IPS DF 6.9 (cell line): ENCODE measurements around the gene PCDH19.

Experiments used
- DNase-seq: peaks from one replicate; pipeline ENCODE4 v3.0.0-alpha.2; 2013; ENCODE audit warnings: low read depth, low spot score
- H3K27ac ChIP-seq: one replicate; pipeline ENCODE4 v1.5.1; 2013; ENCODE audit warnings: low read length, control low read depth
- H3K27me3 ChIP-seq: 2 replicates; pipeline ENCODE4 v1.6.1; 2013; ENCODE audit warnings: mild to moderate bottlenecking, low read length; ENCODE audit not compliant: control insufficient read depth, insufficient read depth
- H3K36me3 ChIP-seq: 2 replicates; pipeline ENCODE4 v1.6.1; 2013; ENCODE audit warnings: low read length; ENCODE audit not compliant: control insufficient read depth, insufficient read depth
- H3K4me1 ChIP-seq: 2 replicates; pipeline ENCODE4 v1.6.1; 2013; ENCODE audit warnings: low read length; ENCODE audit not compliant: control insufficient read depth, insufficient read depth
- H3K4me3 ChIP-seq: 2 replicates; pipeline ENCODE4 v1.5.1; 2013; ENCODE audit warnings: mild to moderate bottlenecking, low read length
- H3K9me3 ChIP-seq: 2 replicates; pipeline ENCODE4 v1.6.1; 2013; ENCODE audit warnings: low read length, inconsistent platforms; ENCODE audit not compliant: control insufficient read depth, insufficient read depth
- WGBS: extraction: QIAGEN DNeasy Blood & Tissue Kit; methylation state at CpG from one replicate; pipeline ENCODE4 v1.1.7; 2013; ENCODE audit warnings: mixed read lengths, missing lambda C conversion rate; ENCODE audit not compliant: insufficient read length, insufficient coverage; 5-methylcytosine and 5-hydroxymethylcytosine counted together

Gene PCDH19

GRCh38 chrX:100404851-100405250 lies 5.2 kb downstream of the PCDH19 start:
- peaks cover 62% of the 10 kb centered on the region for H3K27me3 ChIP-seq
- no CpG with 5 or more reads among the region's 3 CpGs for WGBS
- H3K4me1 ChIP-seq, result 0 out of 2 replicates have a peak, but pooled peaks cover 2% of the 10 kb centered on the region
- no peak for DNase-seq
- H3K36me3 ChIP-seq, result no peaks in the 10 kb centered on the region
- no peak overlapping the region for H3K27ac ChIP-seq
- H3K4me3 ChIP-seq, result no peak overlapping the region
- H3K9me3 ChIP-seq, result no peaks in the 10 kb centered on the region; the same call in 1 of the 2 replicates

GRCh38 chrX:100395781-100396180 lies 14.3 kb downstream of the PCDH19 start:
- DNase-seq, result no peak
- no peak overlapping the region for H3K27ac ChIP-seq
- H3K4me1 ChIP-seq, result no peaks in the 10 kb centered on the region
- H3K27me3 ChIP-seq, result peaks cover 20% of the 10 kb centered on the region
- no peak overlapping the region for H3K4me3 ChIP-seq
- no CpG with 5 or more reads among the region's 6 CpGs for WGBS
- H3K9me3 ChIP-seq, result no peaks in the 10 kb centered on the region
- no peaks in the 10 kb centered on the region for H3K36me3 ChIP-seq

- Histone ChIP-seq H3K9me3 (no peaks in the 10 kb centered on the region), H3K27me3 (no peaks in the 10 kb centered on the region), H3K4me1 (no peaks in the 10 kb centered on the region), H3K36me3 (no peaks in the 10 kb centered on the region), H3K4me3 (no peak overlapping the region), H3K27ac (no peak overlapping the region)
- no peak for DNase-seq
- WGBS, result no CpG with 5 or more reads among the region's 3 CpGs
These were observed 28.5 kb downstream of the PCDH19 start for GRCh38 chrX:100381619-100382018.

GRCh38 chrX:100379388-100379986 lies 30.6 kb downstream of the PCDH19 start:
- no peak overlapping the region for H3K4me3 ChIP-seq
- no peaks in the 10 kb centered on the region for H3K36me3 ChIP-seq
- DNase-seq, result no peak
- WGBS, result no CpG with 5 or more reads among the region's 7 CpGs
- H3K27me3 ChIP-seq, result no peaks in the 10 kb centered on the region
- no peaks in the 10 kb centered on the region for H3K9me3 ChIP-seq
- no peaks in the 10 kb centered on the region for H3K4me1 ChIP-seq
- no peak overlapping the region for H3K27ac ChIP-seq

GRCh38 chrX:100377826-100378225 lies 32.2 kb downstream of the PCDH19 start:
- H3K27me3 ChIP-seq, result no peaks in the 10 kb centered on the region
- no peak for DNase-seq
- H3K36me3 ChIP-seq, result no peaks in the 10 kb centered on the region
- H3K27ac ChIP-seq, result no peak overlapping the region
- WGBS, result no CpG with 5 or more reads among the region's 5 CpGs
- H3K9me3 ChIP-seq, result no peaks in the 10 kb centered on the region
- no peaks in the 10 kb centered on the region for H3K4me1 ChIP-seq
- no peak overlapping the region for H3K4me3 ChIP-seq

- no peak overlapping the region for H3K27ac ChIP-seq
- H3K36me3 ChIP-seq, result no peaks in the 10 kb centered on the region
- no peaks in the 10 kb centered on the region for H3K9me3 ChIP-seq
- no peaks in the 10 kb centered on the region for H3K4me1 ChIP-seq
- DNase-seq, result no peak
- no peak overlapping the region for H3K4me3 ChIP-seq
- H3K27me3 ChIP-seq, result no peaks in the 10 kb centered on the region
These were observed 33.5 kb downstream of the PCDH19 start for GRCh38 chrX:100376576-100376975.

- H3K27me3 ChIP-seq, result no peaks in the 10 kb centered on the region
- H3K4me1 ChIP-seq, result no peaks in the 10 kb centered on the region
- H3K36me3 ChIP-seq, result no peaks in the 10 kb centered on the region
- no peak overlapping the region for H3K4me3 ChIP-seq
- no peak for DNase-seq
- H3K27ac ChIP-seq, result no peak overlapping the region
- no peaks in the 10 kb centered on the region for H3K9me3 ChIP-seq
- no CpG with 5 or more reads among the region's 2 CpGs for WGBS
These were observed 36.4 kb downstream of the PCDH19 start for GRCh38 chrX:100373673-100374072.

GRCh38 chrX:100368167-100368566 lies 41.9 kb downstream of the PCDH19 start:
- no peak overlapping the region for H3K4me3 ChIP-seq
- DNase-seq, result no peak
- no peaks in the 10 kb centered on the region for H3K36me3 ChIP-seq
- H3K27me3 ChIP-seq, result no peaks in the 10 kb centered on the region
- H3K4me1 ChIP-seq, result no peaks in the 10 kb centered on the region; the same call in 1 of the 2 replicates
- no peaks in the 10 kb centered on the region for H3K9me3 ChIP-seq
- no peak overlapping the region for H3K27ac ChIP-seq

GRCh38 chrX:100363896-100364295 lies 46.2 kb downstream of the PCDH19 start:
- Histone ChIP-seq H3K9me3 (no peaks in the 10 kb centered on the region), H3K4me1 (no peaks in the 10 kb centered on the region; the same call in 1 of the 2 replicates), H3K27me3 (no peaks in the 10 kb centered on the region), H3K27ac (no peak overlapping the region), H3K4me3 (no peak overlapping the region), H3K36me3 (no peaks in the 10 kb centered on the region)
- no peak for DNase-seq
- no CpG with 5 or more reads among the region's 3 CpGs for WGBS

GRCh38 chrX:100358766-100359165 lies 51.3 kb downstream of the PCDH19 start:
- Histone ChIP-seq H3K27ac (no peak overlapping the region), H3K4me3 (no peak overlapping the region), H3K4me1 (no peaks in the 10 kb centered on the region), H3K9me3 (no peaks in the 10 kb centered on the region), H3K27me3 (no peaks in the 10 kb centered on the region), H3K36me3 (no peaks in the 10 kb centered on the region)
- DNase-seq, result no peak
- no CpG with 5 or more reads among the region's 3 CpGs for WGBS

GRCh38 chrX:100356351-100356896 lies 53.6 kb downstream of the PCDH19 start:
- no peaks in the 10 kb centered on the region for H3K27me3 ChIP-seq
- H3K36me3 ChIP-seq, result no peaks in the 10 kb centered on the region
- no peak for DNase-seq
- no peak overlapping the region for H3K4me3 ChIP-seq
- no peak overlapping the region for H3K27ac ChIP-seq
- no peaks in the 10 kb centered on the region for H3K9me3 ChIP-seq
- no CpG with 5 or more reads among the region's 3 CpGs for WGBS
- no peaks in the 10 kb centered on the region for H3K4me1 ChIP-seq
